HEK293T (cell line): ENCODE measurements around the gene BMP8A.
"Not testable (repeated sequence)": the region's sequence is repeated elsewhere in the genome, so short reads cannot be mapped to it uniquely, and the experiment has no call there.

Experiments
- CTCF ChIA-PET: fragments of 350-600 bp; formaldehyde crosslinking; extraction: SDS; loops from one replicate; lab custom pipeline; 2021; ENCODE audit warnings: antibody characterized with exemption, inconsistent platforms; lab: Yijun Ruan, JAX
- POLR2A ChIA-PET: fragments of 350-600 bp; formaldehyde crosslinking; extraction: SDS; loops from one replicate; lab custom pipeline; 2020; ENCODE audit warnings: antibody characterized with exemption, inconsistent platforms; lab: Yijun Ruan, JAX
- DNase-seq: peaks from one replicate; pipeline ENCODE4 v3.0.0; 2012; ENCODE audit warnings: mixed read lengths; ENCODE audit errors: extremely low spot score
- ARNT ChIP-seq: fragments of 450-650 bp; IDR thresholded peaks from 2 replicates; pipeline ENCODE4 v1.6.1; 2017; ENCODE audit warnings: mild to moderate bottlenecking
- BHLHE40 ChIP-seq: fragments of 450-650 bp; IDR thresholded peaks from 2 replicates; pipeline ENCODE4 v1.6.1; 2016; ENCODE audit warnings: mild to moderate bottlenecking, moderate library complexity, borderline replicate concordance
- CTBP1 ChIP-seq: fragments of 450-650 bp; IDR thresholded peaks from 2 replicates; pipeline ENCODE4 v1.6.1; 2016; ENCODE audit warnings: borderline replicate concordance
- ELF4 ChIP-seq: fragments of 450-650 bp; IDR thresholded peaks from 2 replicates; pipeline ENCODE4 v1.6.1; 2017; ENCODE audit warnings: antibody characterized with exemption
- FOXA1 ChIP-seq: fragments of 450-650 bp; IDR thresholded peaks from 2 replicates; pipeline ENCODE4 v1.6.1; 2016; ENCODE audit warnings: mild to moderate bottlenecking
- FOXK2 ChIP-seq: fragments of 450-650 bp; IDR thresholded peaks from 2 replicates; pipeline ENCODE4 v1.6.1; 2016; ENCODE audit warnings: mild to moderate bottlenecking
- FOXM1 ChIP-seq: fragments of 450-650 bp; IDR thresholded peaks from 2 replicates; pipeline ENCODE4 v1.6.1; 2017; ENCODE audit warnings: mild to moderate bottlenecking, borderline replicate concordance
- HDGF ChIP-seq: fragments of 450-650 bp; IDR thresholded peaks from 2 replicates; pipeline ENCODE4 v1.6.1; 2017; ENCODE audit warnings: antibody characterized with exemption, borderline replicate concordance
- L3MBTL2 ChIP-seq: fragments of 450-650 bp; conservative IDR thresholded peaks from 2 replicates; pipeline ENCODE4 v1.6.1; 2016; ENCODE audit warnings: mild to moderate bottlenecking
- LEF1 ChIP-seq: fragments of 450-650 bp; IDR thresholded peaks from 2 replicates; pipeline ENCODE4 v1.6.1; 2017; ENCODE audit warnings: mild to moderate bottlenecking, borderline replicate concordance
- NFRKB ChIP-seq: fragments of 450-650 bp; IDR thresholded peaks from 2 replicates; pipeline ENCODE4 v1.6.1; 2016; ENCODE audit warnings: mild to moderate bottlenecking, moderate library complexity
- SP1 ChIP-seq: fragments of 450-650 bp; IDR thresholded peaks from 2 replicates; pipeline ENCODE4 v1.6.1; 2017
- SUZ12 ChIP-seq: fragments of 450-650 bp; IDR thresholded peaks from 2 replicates; pipeline ENCODE4 v1.6.1; 2016; ENCODE audit warnings: mild to moderate bottlenecking
- TARDBP ChIP-seq: fragments of 450-650 bp; IDR thresholded peaks from 2 replicates; pipeline ENCODE4 v1.6.1; 2016
- ZNF384 ChIP-seq: fragments of 450-650 bp; IDR thresholded peaks from 2 replicates; pipeline ENCODE4 v1.6.1; 2016
- TF ChIP-seq, protein P1 (sequence below): fragments of 450-650 bp; IDR thresholded peaks from 2 replicates; pipeline ENCODE4 v1.6.1; 2016

The BMP8A gene

DNA sequence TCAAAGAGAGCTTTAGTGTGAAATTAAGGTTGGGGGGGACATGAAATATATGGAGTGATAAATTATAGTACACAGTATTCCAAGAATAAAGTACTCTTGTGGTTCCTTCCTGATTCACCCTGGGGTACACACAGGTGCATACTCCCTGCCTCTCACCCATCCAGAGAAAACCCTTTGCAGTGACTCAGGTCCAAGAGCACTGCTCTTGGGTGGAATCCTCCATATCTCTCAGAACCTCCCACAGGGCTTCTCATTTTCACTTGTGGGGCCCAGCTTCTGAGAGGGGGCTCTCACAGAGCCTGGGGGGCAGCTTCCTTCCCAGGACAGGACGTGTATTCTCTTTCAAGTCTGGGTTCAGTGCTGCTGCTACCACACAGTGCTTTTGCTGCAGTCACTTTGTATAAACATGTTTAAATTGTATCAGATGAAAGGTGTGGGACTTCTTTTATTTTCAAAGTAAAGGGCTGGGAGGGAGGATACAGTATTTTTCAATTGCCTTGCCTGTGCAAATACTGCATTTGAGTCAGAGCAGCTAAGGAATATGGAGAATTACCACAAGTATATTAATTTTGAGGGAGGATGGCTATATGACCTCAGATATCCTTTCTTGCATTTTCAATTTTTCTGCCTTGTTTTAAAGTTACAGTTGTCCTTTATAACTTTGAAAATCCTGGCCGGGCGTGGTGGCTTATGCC lies 24.9 kb upstream of the BMP8A start:
- ChIA-PET POLR2A (no interaction called here), CTCF (no interaction called here)
- no peak for DNase-seq
- TF ChIP-seq FOXM1 (no peak), SUZ12 (no peak), ARNT (no peak), BHLHE40 (no peak), FOXA1 (no peak), LEF1 (no peak), ZNF384 (no peak), ELF4 (no peak), FOXK2 (no peak), CTBP1 (no peak)
- TF ChIP-seq, protein P1, sequence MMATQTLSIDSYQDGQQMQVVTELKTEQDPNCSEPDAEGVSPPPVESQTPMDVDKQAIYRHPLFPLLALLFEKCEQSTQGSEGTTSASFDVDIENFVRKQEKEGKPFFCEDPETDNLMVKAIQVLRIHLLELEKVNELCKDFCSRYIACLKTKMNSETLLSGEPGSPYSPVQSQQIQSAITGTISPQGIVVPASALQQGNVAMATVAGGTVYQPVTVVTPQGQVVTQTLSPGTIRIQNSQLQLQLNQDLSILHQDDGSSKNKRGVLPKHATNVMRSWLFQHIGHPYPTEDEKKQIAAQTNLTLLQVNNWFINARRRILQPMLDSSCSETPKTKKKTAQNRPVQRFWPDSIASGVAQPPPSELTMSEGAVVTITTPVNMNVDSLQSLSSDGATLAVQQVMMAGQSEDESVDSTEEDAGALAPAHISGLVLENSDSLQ = no peak

DNA sequence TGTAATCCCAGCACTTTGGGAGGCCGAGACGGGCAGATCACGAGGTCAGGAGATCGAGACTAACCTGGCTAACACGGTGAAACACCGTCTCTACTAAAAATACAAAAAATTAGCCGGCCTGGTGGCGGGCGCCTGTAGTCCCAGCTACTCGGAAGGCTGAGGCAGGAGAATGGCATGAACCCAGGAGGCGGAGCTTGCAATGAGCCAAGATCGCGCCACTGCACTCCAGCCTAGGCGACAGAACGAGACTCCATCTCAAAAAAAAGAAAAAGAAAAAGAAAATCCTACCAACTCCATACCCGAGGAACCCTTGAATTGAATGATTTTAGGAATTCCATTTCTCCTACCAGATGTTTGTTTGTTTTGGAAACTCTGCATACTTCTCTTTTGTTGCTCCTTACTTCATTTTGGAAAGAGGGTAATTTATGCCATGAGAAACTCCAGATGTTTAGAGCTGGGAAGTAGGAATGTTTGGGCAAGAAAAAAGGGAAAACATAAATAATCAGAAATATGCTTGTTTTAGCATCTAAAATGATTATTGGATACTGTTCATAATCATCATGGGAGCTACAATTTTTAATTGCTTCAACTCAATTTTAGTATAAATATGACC lies 24.2 kb upstream of the BMP8A start:
- ChIA-PET CTCF (interaction anchor here (0.7 kb wide), 1 partner anchor 246 kb away, joined by 3 read pairs; no protein-coding TSS in a partner anchor), POLR2A (interaction anchor here (1.1 to 1.5 kb wide), 2 partner anchors 11 to 58 kb away, joined by 3 to 5 read pairs; no protein-coding TSS in a partner anchor)
- DNase-seq = not testable (repeated sequence)

DNA sequence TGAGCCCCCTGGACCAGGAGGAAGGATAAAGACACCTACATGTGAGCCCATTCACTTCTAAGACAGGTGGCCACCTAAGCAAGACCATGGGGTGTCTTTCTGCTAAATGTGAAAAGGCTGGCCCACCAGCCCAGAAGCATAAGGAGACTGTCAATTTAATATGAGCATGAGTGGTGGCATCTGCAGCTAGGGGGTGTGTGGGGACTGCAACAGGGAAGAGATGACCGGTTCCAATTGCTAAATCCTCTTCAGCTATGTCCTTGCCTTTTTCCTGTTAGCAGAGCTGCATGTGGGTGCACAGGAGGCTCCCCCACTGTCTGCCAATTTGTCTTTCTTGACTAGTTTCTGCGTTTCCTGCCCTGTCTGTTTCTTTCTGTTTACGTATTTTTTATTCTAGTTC lies 22.3 kb upstream of the BMP8A start:
- ChIA-PET POLR2A (no interaction called here), CTCF (no interaction called here)
- TF ChIP-seq FOXK2 = no peak

DNA sequence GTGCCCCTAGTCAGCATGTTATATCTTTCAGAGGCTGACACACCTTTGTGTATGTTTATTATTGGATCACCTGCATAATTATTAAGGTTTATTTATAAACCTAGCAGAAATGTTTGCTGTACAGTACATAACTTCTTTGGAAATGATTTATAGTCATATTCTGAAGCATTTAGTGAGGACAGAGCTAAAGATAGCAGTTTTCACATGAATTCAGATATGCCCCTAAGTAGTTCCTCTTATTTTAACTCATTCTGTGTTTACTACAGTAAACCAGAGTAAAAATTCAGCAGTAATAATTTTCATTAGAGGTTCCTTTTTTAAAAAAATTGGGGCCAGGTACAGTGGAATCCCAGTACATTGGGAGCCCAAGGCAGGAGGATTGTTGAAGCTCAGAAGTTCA lies 21.4 kb upstream of the BMP8A start:
- no peak for DNase-seq
- ChIA-PET POLR2A (no interaction called here), CTCF (no interaction called here)

More for the DNA sequence above, 22.3 kb upstream of the BMP8A start:
- no peak for DNase-seq

DNA sequence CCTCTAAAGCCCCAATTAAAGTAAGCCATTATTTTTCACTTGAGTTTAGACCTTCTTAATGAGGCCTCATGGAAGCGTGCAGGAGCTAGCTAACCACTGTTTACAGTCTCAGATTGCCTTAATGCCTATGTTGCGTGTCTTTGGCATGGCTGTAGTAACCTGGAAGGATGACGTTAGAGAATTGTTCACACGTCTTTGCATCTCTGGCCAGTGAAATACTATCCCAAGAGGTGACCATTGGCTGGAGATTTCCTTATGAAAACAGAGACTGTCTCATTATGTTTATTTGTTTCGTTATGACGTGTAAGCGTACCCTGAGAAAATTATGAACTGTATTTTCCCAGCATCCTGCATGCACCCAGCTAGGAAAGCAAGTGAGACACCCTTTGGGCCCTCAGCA lies 18.6 kb upstream of the BMP8A start:
- ChIA-PET CTCF (interaction anchor here (0.6 to 1.2 kb wide), 2 partner anchors 27 to 326 kb away, joined by 4 to 5 read pairs; no protein-coding TSS in a partner anchor), POLR2A (interaction anchor here (1.0 kb wide), 1 partner anchor 80 kb away, joined by 3 read pairs; no protein-coding TSS in a partner anchor)
- DNase-seq = no peak
- no peak for TF ChIP-seq SP1
- no peak for TF ChIP-seq FOXK2
- no peak for TF ChIP-seq LEF1
- TF ChIP-seq CTBP1 = no peak
- no peak for TF ChIP-seq NFRKB
- no peak for TF ChIP-seq FOXA1
- TF ChIP-seq, protein P1 = no peak
- TF ChIP-seq SUZ12 = no peak
- TF ChIP-seq ELF4 = no peak
- TF ChIP-seq BHLHE40 = no peak
- no peak for TF ChIP-seq HDGF
- TF ChIP-seq L3MBTL2 = no peak
- TF ChIP-seq TARDBP = no peak
- TF ChIP-seq ARNT = no peak
- TF ChIP-seq FOXM1 = no peak
- TF ChIP-seq ZNF384 = no peak

More for the DNA sequence above, 21.4 kb upstream of the BMP8A start:
- TF ChIP-seq TARDBP = no peak
- TF ChIP-seq FOXM1 = no peak
- TF ChIP-seq ARNT = no peak
- no peak for TF ChIP-seq SP1
- no peak for TF ChIP-seq NFRKB
- TF ChIP-seq SUZ12 = no peak
- no peak for TF ChIP-seq ELF4
- no peak for TF ChIP-seq FOXA1
- TF ChIP-seq LEF1 = no peak
- TF ChIP-seq FOXK2 = no peak
- TF ChIP-seq L3MBTL2 = no peak
- no peak for TF ChIP-seq BHLHE40

DNA sequence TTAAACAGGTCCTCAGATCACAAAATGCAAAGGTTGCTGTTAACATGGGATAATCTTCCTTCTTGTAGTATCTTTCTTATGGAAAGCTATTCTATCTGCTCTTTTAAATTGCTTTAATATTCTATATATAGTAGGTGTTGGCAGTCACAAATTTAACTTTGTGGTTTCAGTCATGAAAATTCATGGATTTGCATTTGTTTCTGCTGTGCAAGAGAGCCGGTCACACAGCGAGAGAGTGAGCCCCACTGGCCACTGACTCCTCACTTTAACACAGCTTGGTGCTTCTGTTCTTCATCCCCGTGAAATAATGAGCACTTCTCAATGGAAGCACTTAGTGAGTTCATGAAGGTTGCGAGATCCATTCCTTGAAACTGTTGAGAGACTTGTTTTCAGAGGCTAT lies 18.1 kb upstream of the BMP8A start:
- ChIA-PET POLR2A (interaction anchor here (1.0 kb wide), 1 partner anchor 80 kb away, joined by 3 read pairs; no protein-coding TSS in a partner anchor), CTCF (no interaction called here)
- no peak for TF ChIP-seq LEF1
- no peak for TF ChIP-seq TARDBP
- no peak for TF ChIP-seq ARNT
- no peak for TF ChIP-seq FOXM1
- TF ChIP-seq, protein P1 = no peak
- no peak for TF ChIP-seq BHLHE40
- TF ChIP-seq FOXK2 = no peak
- TF ChIP-seq ZNF384 = no peak
- no peak for DNase-seq
